Vagina (tissue), 2 donors: ENCODE measurements around the gene MDFI.

Experiments used
- POLR2A ChIP-seq, 2 donors: fragments of 450-650 bp; IDR thresholded peaks; one replicate each; pipeline ENCODE4 v1.6.1; 2017; ENCODE audit warnings: antibody characterized with exemption in 2 of 2, mild to moderate bottlenecking in 2 of 2, moderate library complexity in 2 of 2
- TF ChIP-seq, protein P1 (sequence below), 3 experiments: fragments of 450-650 bp in 2 of 3; fragments of 200-600 bp in 1 of 3; sonication (generic) in 1 of 3; IDR thresholded peaks; one replicate each; pipeline ENCODE4 v1.5.1; 2017 to 2019; ENCODE audit warnings: antibody characterized with exemption in 3 of 3, mild to moderate bottlenecking in 2 of 3, moderate library complexity in 2 of 3

DNA sequence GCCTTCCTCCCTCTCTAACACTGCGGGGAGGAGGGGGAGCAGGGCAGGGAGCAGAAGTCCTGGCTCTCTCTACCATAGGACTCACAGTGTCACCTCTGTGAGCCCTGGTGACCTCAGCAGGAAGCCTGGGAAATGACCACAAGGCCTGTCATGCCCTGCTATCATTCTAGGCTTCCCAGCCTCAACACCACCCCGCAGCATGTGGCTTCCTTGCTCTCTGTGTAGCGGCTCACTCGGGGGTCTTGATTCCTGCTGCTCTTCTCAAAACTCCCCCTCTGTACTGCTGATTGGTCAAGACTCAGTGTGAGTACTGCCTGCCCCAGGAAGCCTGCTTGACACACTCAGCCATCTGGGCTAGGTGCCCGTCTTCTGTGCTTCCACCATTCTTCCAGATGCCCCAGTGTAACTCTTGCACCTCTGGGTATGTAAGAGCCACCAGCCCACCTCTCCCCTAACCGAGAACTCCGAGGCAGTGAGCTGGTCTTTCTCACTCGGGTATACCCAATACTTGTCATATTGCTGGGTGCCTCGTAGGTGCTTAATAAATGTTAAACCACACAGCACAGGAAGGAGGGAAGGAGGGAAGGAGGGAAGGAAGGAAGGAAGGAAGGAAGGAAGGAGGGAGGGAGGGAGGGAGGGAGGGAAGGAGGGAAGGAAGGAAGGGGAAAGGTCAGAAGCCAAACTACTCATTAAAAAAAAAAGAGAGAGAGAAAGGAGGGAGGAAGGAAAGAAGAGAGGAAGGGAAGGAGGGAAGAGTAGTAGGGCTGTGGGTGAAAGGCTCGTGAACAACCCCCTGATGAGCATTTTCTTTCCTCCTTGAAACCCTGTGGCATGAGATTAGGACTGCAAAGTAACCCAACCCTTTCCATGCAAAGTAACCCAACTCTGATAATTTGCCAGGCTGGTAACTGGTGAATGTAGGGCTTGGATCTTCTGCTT is 5.0 kb downstream of the MDFI start:
- TF ChIP-seq, protein P1, sequence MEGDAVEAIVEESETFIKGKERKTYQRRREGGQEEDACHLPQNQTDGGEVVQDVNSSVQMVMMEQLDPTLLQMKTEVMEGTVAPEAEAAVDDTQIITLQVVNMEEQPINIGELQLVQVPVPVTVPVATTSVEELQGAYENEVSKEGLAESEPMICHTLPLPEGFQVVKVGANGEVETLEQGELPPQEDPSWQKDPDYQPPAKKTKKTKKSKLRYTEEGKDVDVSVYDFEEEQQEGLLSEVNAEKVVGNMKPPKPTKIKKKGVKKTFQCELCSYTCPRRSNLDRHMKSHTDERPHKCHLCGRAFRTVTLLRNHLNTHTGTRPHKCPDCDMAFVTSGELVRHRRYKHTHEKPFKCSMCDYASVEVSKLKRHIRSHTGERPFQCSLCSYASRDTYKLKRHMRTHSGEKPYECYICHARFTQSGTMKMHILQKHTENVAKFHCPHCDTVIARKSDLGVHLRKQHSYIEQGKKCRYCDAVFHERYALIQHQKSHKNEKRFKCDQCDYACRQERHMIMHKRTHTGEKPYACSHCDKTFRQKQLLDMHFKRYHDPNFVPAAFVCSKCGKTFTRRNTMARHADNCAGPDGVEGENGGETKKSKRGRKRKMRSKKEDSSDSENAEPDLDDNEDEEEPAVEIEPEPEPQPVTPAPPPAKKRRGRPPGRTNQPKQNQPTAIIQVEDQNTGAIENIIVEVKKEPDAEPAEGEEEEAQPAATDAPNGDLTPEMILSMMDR (IDR thresholded peaks at IDR 0.05), result no peak
- TF ChIP-seq POLR2A (IDR thresholded peaks at IDR 0.05), result no peak
